Fibroblast of the aortic adventitia (primary cell): ENCODE measurements around the gene FCHO1. TPM values are rescaled to one million over a fixed set of nuclear protein-coding genes. Genes with fewer than 3 reads are reported as not detected.

Experiments
- DNase-seq: peaks from one replicate; pipeline ENCODE4 v3.0.0-alpha.2; 2010; ENCODE audit warnings: low read depth
- H3K4me3 ChIP-seq: 2 replicates; pipeline ENCODE4 v1.5.1; 2011; ENCODE audit warnings: low read depth, mild to moderate bottlenecking, control low read depth, low read length, moderate library complexity
- CTCF ChIP-seq: IDR thresholded peaks from 2 replicates; pipeline ENCODE4 v1.5.1; 2011; ENCODE audit warnings: mild to moderate bottlenecking, low read length, control low read depth, inconsistent platforms; ENCODE audit not compliant: insufficient read depth
- total RNA-seq: library from RNA; depleted of rRNA; stranded (reverse); fragments of >200 nt; gene quantifications from 2 replicates; pipeline ENCODE4 v1.2.3, GENCODE V29; 2012; ENCODE audit warnings: low replicate concordance

FCHO1 gene
- total RNA-seq, 1 donor: 0.36 TPM

GRCh38 chr19:17761148-17761547 lies 9.9 kb downstream of the FCHO1 start:
- no peak for TF ChIP-seq CTCF
- no peak for DNase-seq
- H3K4me3 ChIP-seq: no peak overlapping the region

GRCh38 chr19:17762505-17763229 lies 11.4 kb downstream of the FCHO1 start:
- TF ChIP-seq CTCF: no peak
- peak; percentile 29 for DNase-seq
- no peak overlapping the region for H3K4me3 ChIP-seq

GRCh38 chr19:17764348-17764747 lies 13.1 kb downstream of the FCHO1 start:
- DNase-seq: no peak
- no peak for TF ChIP-seq CTCF

GRCh38 chr19:17765069-17765618 lies 13.9 kb downstream of the FCHO1 start:
- no peak overlapping the region for H3K4me3 ChIP-seq
- DNase-seq: no peak

More at GRCh38 chr19:17764348-17764747, 13.1 kb downstream of the FCHO1 start:
- H3K4me3 ChIP-seq: no peak overlapping the region

GRCh38 chr19:17766543-17767131 lies 15.4 kb downstream of the FCHO1 start:
- peak; percentile 95 for TF ChIP-seq CTCF

More at GRCh38 chr19:17765069-17765618, 13.9 kb downstream of the FCHO1 start:
- no peak for TF ChIP-seq CTCF

GRCh38 chr19:17767559-17767958 lies 16.3 kb downstream of the FCHO1 start:
- TF ChIP-seq CTCF: no peak
- DNase-seq: no peak
- no peak overlapping the region for H3K4me3 ChIP-seq

More at GRCh38 chr19:17766543-17767131, 15.4 kb downstream of the FCHO1 start:
- DNase-seq: peak; percentile 79
- peak overlapping the region; percentile 45 for H3K4me3 ChIP-seq
